Esophagus squamous epithelium (tissue), 4 donors: ENCODE data around the gene TAF4B.

Source experiments
- POLR2A ChIP-seq, 4 donors: fragments of 450-650 bp; IDR thresholded peaks; one replicate each; pipeline ENCODE4 v1.6.1; 2017; ENCODE audit warnings: antibody characterized with exemption in 4 of 4, mild to moderate bottlenecking in 4 of 4, moderate library complexity in 3 of 4
- TF ChIP-seq, protein P1 (sequence below), 6 experiments: fragments of 450-650 bp in 4 of 6; fragments of 200-600 bp in 2 of 6; sonication (generic) in 2 of 6; IDR thresholded peaks; one replicate each; pipeline ENCODE4 v1.5.1; 2016 to 2019; ENCODE audit warnings: antibody characterized with exemption in 6 of 6, mild to moderate bottlenecking in 4 of 6, moderate library complexity in 4 of 6

- TF ChIP-seq, protein P1, sequence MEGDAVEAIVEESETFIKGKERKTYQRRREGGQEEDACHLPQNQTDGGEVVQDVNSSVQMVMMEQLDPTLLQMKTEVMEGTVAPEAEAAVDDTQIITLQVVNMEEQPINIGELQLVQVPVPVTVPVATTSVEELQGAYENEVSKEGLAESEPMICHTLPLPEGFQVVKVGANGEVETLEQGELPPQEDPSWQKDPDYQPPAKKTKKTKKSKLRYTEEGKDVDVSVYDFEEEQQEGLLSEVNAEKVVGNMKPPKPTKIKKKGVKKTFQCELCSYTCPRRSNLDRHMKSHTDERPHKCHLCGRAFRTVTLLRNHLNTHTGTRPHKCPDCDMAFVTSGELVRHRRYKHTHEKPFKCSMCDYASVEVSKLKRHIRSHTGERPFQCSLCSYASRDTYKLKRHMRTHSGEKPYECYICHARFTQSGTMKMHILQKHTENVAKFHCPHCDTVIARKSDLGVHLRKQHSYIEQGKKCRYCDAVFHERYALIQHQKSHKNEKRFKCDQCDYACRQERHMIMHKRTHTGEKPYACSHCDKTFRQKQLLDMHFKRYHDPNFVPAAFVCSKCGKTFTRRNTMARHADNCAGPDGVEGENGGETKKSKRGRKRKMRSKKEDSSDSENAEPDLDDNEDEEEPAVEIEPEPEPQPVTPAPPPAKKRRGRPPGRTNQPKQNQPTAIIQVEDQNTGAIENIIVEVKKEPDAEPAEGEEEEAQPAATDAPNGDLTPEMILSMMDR (IDR thresholded peaks at IDR 0.05) = no peak
- TF ChIP-seq POLR2A (IDR thresholded peaks at IDR 0.05) = no peak
Measured at GRCh38 chr18:26406324-26406723, 180.1 kb downstream of the TAF4B start.
